Thyroid gland (tissue), 4 donors: Measurements from ENCODE around the gene DEFB131B.
"Not testable (repeated sequence)": the region's sequence is repeated elsewhere in the genome, so short reads cannot be mapped to it uniquely, and the experiment has no call there.

Experiments used
- CTCF ChIP-seq, 6 experiments: fragments of 200-600 bp in 3 of 6; fragments of 450-650 bp in 3 of 6; sonication (generic) in 3 of 6; IDR thresholded peaks; one replicate each; pipeline ENCODE4 v1.5.1; 2016 to 2019; ENCODE audit warnings: antibody characterized with exemption in 6 of 6, mild to moderate bottlenecking in 2 of 6, inconsistent platforms in 1 of 6, moderate library complexity in 1 of 6
- POLR2A ChIP-seq, 2 donors: fragments of 450-650 bp; IDR thresholded peaks; one replicate each; pipeline ENCODE4 v1.6.1; 2017; ENCODE audit warnings: antibody characterized with exemption in 2 of 2, mild to moderate bottlenecking in 2 of 2, moderate library complexity in 1 of 2

GRCh38 chr11:71829686-71830085, 48.6 kb upstream of the DEFB131B start:
- not testable (repeated sequence) for TF ChIP-seq CTCF, POLR2A (IDR thresholded peaks at IDR 0.05)
